Measurements from ENCODE around the gene DNAH2. TPM values are rescaled to one million over a fixed set of nuclear protein-coding genes. Genes with fewer than 3 reads are reported as not detected.

DNAH2 gene
- total RNA-seq, 1 experiment from 2014 or later, result 0.15 TPM

- no peak overlapping the region for H3K4me2 ChIP-seq (ENCODE audit: insufficient read depth, insufficient read length, low read length)
- DNase-seq, result no peak
- no peak overlapping the region for H2BK5ac ChIP-seq (ENCODE audit: insufficient read length, low read length)
- no peaks in the 10 kb centered on the region; the same call in 1 of the 2 replicates for H3K27me3 ChIP-seq (ENCODE audit: insufficient read depth, low read length)
- Mint-ChIP-seq H3K4me3 (no peak overlapping the region), H3K27me3 (ENCODE audit: low read depth) (peaks cover 20% of the 10 kb centered on the region), H3K4me1 (peaks cover 7 to 10% of the 10 kb centered on the region in 2 experiments; a peak in 3 of 4 replicates), H3K36me3 (ENCODE audit: insufficient read depth in 1 of 3, low read depth in 3 of 3) (no peaks in the 10 kb centered on the region), H3K27ac (no peak overlapping the region), H3K9me3 (no peaks in the 10 kb centered on the region; a peak in 1 of 5 replicates)
- TF ChIP-seq, protein P1, sequence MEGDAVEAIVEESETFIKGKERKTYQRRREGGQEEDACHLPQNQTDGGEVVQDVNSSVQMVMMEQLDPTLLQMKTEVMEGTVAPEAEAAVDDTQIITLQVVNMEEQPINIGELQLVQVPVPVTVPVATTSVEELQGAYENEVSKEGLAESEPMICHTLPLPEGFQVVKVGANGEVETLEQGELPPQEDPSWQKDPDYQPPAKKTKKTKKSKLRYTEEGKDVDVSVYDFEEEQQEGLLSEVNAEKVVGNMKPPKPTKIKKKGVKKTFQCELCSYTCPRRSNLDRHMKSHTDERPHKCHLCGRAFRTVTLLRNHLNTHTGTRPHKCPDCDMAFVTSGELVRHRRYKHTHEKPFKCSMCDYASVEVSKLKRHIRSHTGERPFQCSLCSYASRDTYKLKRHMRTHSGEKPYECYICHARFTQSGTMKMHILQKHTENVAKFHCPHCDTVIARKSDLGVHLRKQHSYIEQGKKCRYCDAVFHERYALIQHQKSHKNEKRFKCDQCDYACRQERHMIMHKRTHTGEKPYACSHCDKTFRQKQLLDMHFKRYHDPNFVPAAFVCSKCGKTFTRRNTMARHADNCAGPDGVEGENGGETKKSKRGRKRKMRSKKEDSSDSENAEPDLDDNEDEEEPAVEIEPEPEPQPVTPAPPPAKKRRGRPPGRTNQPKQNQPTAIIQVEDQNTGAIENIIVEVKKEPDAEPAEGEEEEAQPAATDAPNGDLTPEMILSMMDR (conservative IDR thresholded peaks at IDR 0.05), result no peak
- H3T11ph ChIP-seq (ENCODE audit: low read length), result no peak overlapping the region
- H3K4me1 ChIP-seq (ENCODE audit: insufficient read depth, low read length), result no peaks in the 10 kb centered on the region
- H3K79me2 ChIP-seq (ENCODE audit: insufficient read depth, low read length), result no peaks in the 10 kb centered on the region
- H4K91ac ChIP-seq (ENCODE audit: insufficient read length, low read depth, low read length), result no peak overlapping the region
- no peak overlapping the region for H3K18ac ChIP-seq (ENCODE audit: insufficient read length, low read depth, low read length)
- H3K23me2 ChIP-seq (ENCODE audit: insufficient read length, low read depth, low read length, poor library complexity, severe bottlenecking), result no peaks in the 10 kb centered on the region
- H3K79me1 ChIP-seq (ENCODE audit: insufficient read depth, low read depth, low read length, poor library complexity, severe bottlenecking), result no peaks in the 10 kb centered on the region
- no peak overlapping the region for H3K4ac ChIP-seq (ENCODE audit: low read depth, low read length)
- H4K5ac ChIP-seq (ENCODE audit: insufficient read length, low read depth, low read length), result no peak overlapping the region
- H4K20me1 ChIP-seq (ENCODE audit: control insufficient read depth, insufficient read depth, insufficient read length), result no peaks in the 10 kb centered on the region
- H3K14ac ChIP-seq (ENCODE audit: insufficient read depth, low read length), result no peak overlapping the region
- H2BK120ac ChIP-seq (ENCODE audit: low read depth, low read length, poor library complexity, severe bottlenecking), result no peak overlapping the region
- no peak overlapping the region for H2BK15ac ChIP-seq (ENCODE audit: low read depth, low read length)
- no peak overlapping the region for H3K9ac ChIP-seq (ENCODE audit: extremely low read depth, insufficient read length, low read length)
- no CpG with 5 or more reads among the region's 21 CpGs for WGBS (ENCODE audit: extremely low coverage, insufficient read length, low lambda C conversion rate)
- H3K27ac ChIP-seq (ENCODE audit: insufficient read length, low read depth, low read length), result no peak overlapping the region
- no peak overlapping the region for H2BK20ac ChIP-seq (ENCODE audit: low read depth, low read length, poor library complexity, severe bottlenecking)
- no peak overlapping the region for H2AFZ ChIP-seq (ENCODE audit: low read length)
- H2BK12ac ChIP-seq (ENCODE audit: insufficient read length, low read depth, low read length), result no peak overlapping the region
- H3K9me3 ChIP-seq (ENCODE audit: control insufficient read depth, low read depth, low read length), result no peaks in the 10 kb centered on the region
- H2AK5ac ChIP-seq (ENCODE audit: insufficient read length, low read length), result no peak overlapping the region
- no peak overlapping the region for H3K23ac ChIP-seq (ENCODE audit: insufficient read length, low read depth, low read length)
- H4K8ac ChIP-seq (replicated peaks; ENCODE audit: insufficient read length, low read depth, low read length), result no peak overlapping the region
- H3K56ac ChIP-seq (ENCODE audit: insufficient read length, low read depth, low read length), result no peak overlapping the region
Measured at GRCh38 chr17:7807206-7807605, 89.7 kb downstream of the DNAH2 start.
